Measurements from ENCODE around the gene ANKRD23. TPM values are rescaled to one million over a fixed set of nuclear protein-coding genes. Genes with fewer than 3 reads are reported as not detected.

The ANKRD23 gene
- total and polyA plus RNA-seq, 2 of the 8 experiments (the other 6 are each of a cell fraction or from before 2014, with no cell fraction given): 3.4 to 3.5 TPM

GRCh38 chr2:96835830-96836229 lies 8.0 kb downstream of the ANKRD23 start (continued):
- no peak for TF ChIP-seq CHD7 (IDR thresholded peaks at IDR 0.05; ENCODE audit: insufficient replicate concordance, low read length)
- TF ChIP-seq SRF (IDR thresholded peaks at IDR 0.05; ENCODE audit: low read depth, low read length): no peak
- no peak for TF ChIP-seq BRCA1 (IDR thresholded peaks at IDR 0.05; ENCODE audit: low read depth, low read length)
- no peak for TF ChIP-seq EZH2 (IDR thresholded peaks at IDR 0.05; ENCODE audit: low read depth, low read length, severe bottlenecking)
- TF ChIP-seq RFX5 (IDR thresholded peaks at IDR 0.05; ENCODE audit: borderline replicate concordance, low read depth, low read length): no peak

All from H1 (cell line).